Breast epithelium (tissue), 4 donors: Measurements from ENCODE around the gene MRPL19. TPM values are rescaled to one million over a fixed set of nuclear protein-coding genes. Genes with fewer than 3 reads are reported as not detected.

Experiments
- DNase-seq, 2 donors: peaks; one replicate each; pipeline ENCODE4 v3.0.0-alpha.2; 2019; ENCODE audit warnings: low spot score in 2 of 2
- H3K27ac ChIP-seq, 2 donors: fragments of 200-600 bp; sonication (generic) in 1 of 2; one replicate each; pipeline ENCODE4 v1.5.1; 2016 to 2019; ENCODE audit warnings: mild to moderate bottlenecking in 1 of 2
- H3K27me3 ChIP-seq, 2 donors: fragments of 200-600 bp; sonication (generic) in 1 of 2; one replicate each; pipeline versions ENCODE4 v1.5.1 to v1.6.0; 2017 to 2019; ENCODE audit warnings: control low read depth in 1 of 2, mild to moderate bottlenecking in 1 of 2
- H3K36me3 ChIP-seq: fragments of 200-600 bp; one replicate; pipeline ENCODE4 v1.5.1; 2019
- H3K4me1 ChIP-seq, 2 donors: fragments of 200-600 bp; sonication (generic); one replicate each; pipeline ENCODE4 v1.5.1; 2016 to 2019; ENCODE audit warnings: control low read depth in 1 of 2
- H3K4me3 ChIP-seq, 3 donors: fragments of 200-600 bp; sonication (generic); 1 replicate in 2 of 3; 2 replicates in 1 of 3; pipeline ENCODE4 v1.5.1; 2016 to 2019; ENCODE audit warnings: mild to moderate bottlenecking in 3 of 3, moderate library complexity in 2 of 3
- H3K9me3 ChIP-seq, 2 donors: fragments of 200-600 bp; sonication (generic) in 1 of 2; one replicate each; pipeline ENCODE4 v1.5.1; 2016 to 2019; ENCODE audit warnings: control low read depth in 1 of 2
- CTCF ChIP-seq, 3 donors: fragments of 450-650 bp; IDR thresholded peaks; one replicate each; pipeline ENCODE4 v1.5.1; 2016 to 2017; ENCODE audit warnings: antibody characterized with exemption in 3 of 3, mild to moderate bottlenecking in 3 of 3, moderate library complexity in 3 of 3
- POLR2A ChIP-seq: fragments of 450-650 bp; IDR thresholded peaks from one replicate; pipeline ENCODE4 v1.6.1; 2016; ENCODE audit warnings: antibody characterized with exemption, mild to moderate bottlenecking, moderate library complexity
- POLR2AphosphoS5 ChIP-seq, 3 donors: sonication (generic); formaldehyde crosslinking; IDR thresholded peaks; one replicate each; pipeline ENCODE4 v1.6.1; 2017; ENCODE audit warnings: antibody characterized with exemption in 3 of 3
- intact Hi-C: fragments of 100-400 bp; cut with DNase I; formaldehyde crosslinking; loops from one replicate; pipeline ENCODE4 v1.15.1; 2023; ENCODE audit warnings: low total_unique reads
- total RNA-seq, 3 donors: library from RNA; depleted of rRNA; stranded (reverse); fragments of >200 nt; gene quantifications; one replicate each; pipeline ENCODE4 v1.1.0, GENCODE V29; 2016

Gene MRPL19
- total RNA-seq, 3 donors from 2014 or later = 26.5 to 32.0 (median 28.5) TPM

GRCh38 chr2:75616933-75617332, 29.6 kb upstream of the MRPL19 start:
- H3K4me3 ChIP-seq = no peak overlapping the region
- no peaks in the 10 kb centered on the region for H3K9me3 ChIP-seq
- TF ChIP-seq POLR2A (no peak), POLR2AphosphoS5 (IDR thresholded peaks at IDR 0.05) (no peak), CTCF (IDR thresholded peaks at IDR 0.05) (no peak)
- H3K27me3 ChIP-seq = no peaks in the 10 kb centered on the region
- H3K27ac ChIP-seq = no peak overlapping the region
- H3K4me1 ChIP-seq = no peaks in the 10 kb centered on the region
- intact Hi-C loops = loop anchor here (10.0 kb wide), 1 partner anchor 152 kb away; no protein-coding TSS in a partner anchor
- H3K36me3 ChIP-seq = no peaks in the 10 kb centered on the region
- no peak for DNase-seq

GRCh38 chr2:75619956-75620740, 26.4 kb upstream of the MRPL19 start:
- intact Hi-C loops = loop anchor here (10.0 kb wide), 1 partner anchor 155 kb away; no protein-coding TSS in a partner anchor

GRCh38 chr2:75621228-75621627, 25.4 kb upstream of the MRPL19 start:
- intact Hi-C loops = no loop called here
- no peaks in the 10 kb centered on the region for H3K36me3 ChIP-seq
- H3K4me3 ChIP-seq = no peak overlapping the region
- no peak for TF ChIP-seq POLR2A
- TF ChIP-seq POLR2AphosphoS5 (IDR thresholded peaks at IDR 0.05) = no peak
- no peak for TF ChIP-seq CTCF (IDR thresholded peaks at IDR 0.05)
- H3K27me3 ChIP-seq = no peaks in the 10 kb centered on the region
- H3K27ac ChIP-seq = no peak overlapping the region
- H3K9me3 ChIP-seq = no peaks in the 10 kb centered on the region
- DNase-seq = no peak
- no peaks in the 10 kb centered on the region for H3K4me1 ChIP-seq

More at GRCh38 chr2:75619956-75620740, 26.4 kb upstream of the MRPL19 start:
- no peak for DNase-seq
- Histone ChIP-seq H3K27me3 (no peaks in the 10 kb centered on the region), H3K4me1 (no peaks in the 10 kb centered on the region), H3K27ac (no peak overlapping the region), H3K4me3 (no peak overlapping the region), H3K9me3 (no peaks in the 10 kb centered on the region), H3K36me3 (no peaks in the 10 kb centered on the region)
- TF ChIP-seq CTCF (IDR thresholded peaks at IDR 0.05) (no peak), POLR2AphosphoS5 (IDR thresholded peaks at IDR 0.05) (no peak), POLR2A (no peak)

GRCh38 chr2:75622500-75622899, 24.1 kb upstream of the MRPL19 start:
- Histone ChIP-seq H3K36me3 (no peaks in the 10 kb centered on the region), H3K9me3 (no peaks in the 10 kb centered on the region), H3K4me3 (no peak overlapping the region), H3K4me1 (no peaks in the 10 kb centered on the region), H3K27me3 (no peaks in the 10 kb centered on the region), H3K27ac (no peak overlapping the region)
- intact Hi-C loops = no loop called here
- TF ChIP-seq POLR2AphosphoS5 (IDR thresholded peaks at IDR 0.05) = no peak
- TF ChIP-seq CTCF (IDR thresholded peaks at IDR 0.05) = no peak
- no peak for TF ChIP-seq POLR2A
- DNase-seq = no peak

GRCh38 chr2:75622929-75623328, 23.7 kb upstream of the MRPL19 start:
- TF ChIP-seq CTCF (IDR thresholded peaks at IDR 0.05) (no peak), POLR2A (no peak), POLR2AphosphoS5 (IDR thresholded peaks at IDR 0.05) (no peak)
- no peak overlapping the region for H3K4me3 ChIP-seq
- intact Hi-C loops = no loop called here
- no peaks in the 10 kb centered on the region for H3K36me3 ChIP-seq
- no peaks in the 10 kb centered on the region for H3K27me3 ChIP-seq
- no peak for DNase-seq
- no peaks in the 10 kb centered on the region for H3K4me1 ChIP-seq
- H3K9me3 ChIP-seq = no peaks in the 10 kb centered on the region
- no peak overlapping the region for H3K27ac ChIP-seq
